ENCODE data around the gene WNT7B. TPM values are rescaled to one million over a fixed set of nuclear protein-coding genes. Genes with fewer than 3 reads are reported as not detected.
A peak's percentile ranks its signal among the peaks of the same experiment; 100 is the strongest.

The WNT7B gene
- total RNA-seq, 6 donors from 2014 or later, result 5.2 to 15.6 (median 8.8) TPM

DNA sequence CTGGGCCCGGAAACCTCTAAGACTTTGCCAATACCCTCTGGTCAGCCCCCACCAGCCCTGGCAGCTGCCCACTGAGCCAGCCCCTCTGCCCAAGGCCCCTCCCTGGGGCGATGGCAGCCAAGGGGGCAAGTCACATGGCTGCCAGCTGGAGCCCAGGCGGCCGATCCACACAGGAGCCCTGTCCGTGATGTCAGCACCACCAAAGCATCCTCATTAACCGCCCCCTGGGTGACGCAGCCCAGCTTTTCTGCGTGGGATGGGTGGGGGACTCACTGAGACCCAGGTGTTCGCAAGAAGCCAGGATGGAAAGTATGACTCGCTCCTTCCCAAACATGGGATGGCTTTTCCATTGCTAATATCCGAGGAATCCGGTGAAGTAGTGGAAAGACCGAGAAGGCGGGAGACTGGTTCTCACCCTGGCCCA lies 46.6 kb upstream of the WNT7B start:
- Histone ChIP-seq H3K9me3 (no peaks in the 10 kb centered on the region), H3K27me3 (no peaks in the 10 kb centered on the region), H3K27ac (no peak overlapping the region), H3K4me1 (peaks cover 7 to 25% (median 13%) of the 10 kb centered on the region in 4 donors), H3K36me3 (no peaks in the 10 kb centered on the region), H3K4me3 (no peak overlapping the region)
- ATAC-seq (ENCODE audit: low FRiP score in 2 of 2) (peak in 1 of 2 donors; percentile 21), DNase-seq (peak in 1 of 2 donors; percentile 14)
- TF ChIP-seq POLR2AphosphoS5 (IDR thresholded peaks at IDR 0.05) (no peak), POLR2A (IDR thresholded peaks at IDR 0.05) (no peak), EP300 (IDR thresholded peaks at IDR 0.05) (no peak)
- TF ChIP-seq, protein P1, sequence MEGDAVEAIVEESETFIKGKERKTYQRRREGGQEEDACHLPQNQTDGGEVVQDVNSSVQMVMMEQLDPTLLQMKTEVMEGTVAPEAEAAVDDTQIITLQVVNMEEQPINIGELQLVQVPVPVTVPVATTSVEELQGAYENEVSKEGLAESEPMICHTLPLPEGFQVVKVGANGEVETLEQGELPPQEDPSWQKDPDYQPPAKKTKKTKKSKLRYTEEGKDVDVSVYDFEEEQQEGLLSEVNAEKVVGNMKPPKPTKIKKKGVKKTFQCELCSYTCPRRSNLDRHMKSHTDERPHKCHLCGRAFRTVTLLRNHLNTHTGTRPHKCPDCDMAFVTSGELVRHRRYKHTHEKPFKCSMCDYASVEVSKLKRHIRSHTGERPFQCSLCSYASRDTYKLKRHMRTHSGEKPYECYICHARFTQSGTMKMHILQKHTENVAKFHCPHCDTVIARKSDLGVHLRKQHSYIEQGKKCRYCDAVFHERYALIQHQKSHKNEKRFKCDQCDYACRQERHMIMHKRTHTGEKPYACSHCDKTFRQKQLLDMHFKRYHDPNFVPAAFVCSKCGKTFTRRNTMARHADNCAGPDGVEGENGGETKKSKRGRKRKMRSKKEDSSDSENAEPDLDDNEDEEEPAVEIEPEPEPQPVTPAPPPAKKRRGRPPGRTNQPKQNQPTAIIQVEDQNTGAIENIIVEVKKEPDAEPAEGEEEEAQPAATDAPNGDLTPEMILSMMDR (IDR thresholded peaks at IDR 0.05), result no peak
- 92 to 98% methylated on average over 6 to 14 of the region's 14 CpGs for WGBS, 2 donors

DNA sequence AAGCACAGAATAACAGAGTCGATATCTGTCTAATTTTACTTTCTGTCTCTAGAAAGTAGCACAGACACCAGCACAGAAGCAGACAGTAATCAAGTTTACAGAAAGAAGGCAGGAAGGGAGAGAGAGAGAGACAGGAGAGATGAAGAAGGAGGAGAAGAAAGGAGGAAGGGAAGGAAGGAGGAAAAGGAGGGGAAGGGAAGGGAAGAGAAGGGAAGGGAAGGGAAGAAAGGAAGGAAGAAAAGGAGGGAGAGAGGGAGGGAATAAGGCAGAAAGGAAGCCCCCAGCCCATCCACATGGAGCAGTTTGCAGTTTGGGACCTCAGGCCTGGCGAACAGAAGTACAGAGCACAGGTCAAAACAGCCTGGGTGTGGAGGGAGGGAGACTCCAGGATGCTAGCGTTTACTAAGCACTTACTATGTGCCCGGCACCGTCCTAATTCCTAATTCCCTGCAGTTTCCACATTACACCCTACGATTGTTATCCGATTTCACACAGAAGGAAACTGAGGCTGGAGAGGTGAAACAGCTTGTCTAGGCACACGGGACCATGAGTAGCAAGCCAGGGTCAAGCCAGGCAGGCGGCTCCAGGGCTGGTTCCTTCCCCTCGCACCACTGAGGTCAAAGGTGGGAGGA lies 46.0 kb upstream of the WNT7B start:
- Histone ChIP-seq H3K9me3 (no peaks in the 10 kb centered on the region), H3K4me3 (no peak overlapping the region), H3K4me1 (peaks cover 7 to 27% (median 15%) of the 10 kb centered on the region in 4 donors), H3K27me3 (no peaks in the 10 kb centered on the region), H3K36me3 (no peaks in the 10 kb centered on the region), H3K27ac (no peak overlapping the region)
- DNase-seq, result peak in 1 of 2 donors; percentile 11
- no peak for ATAC-seq (ENCODE audit: low FRiP score in 2 of 2)
- TF ChIP-seq POLR2A (IDR thresholded peaks at IDR 0.05) (no peak), EP300 (IDR thresholded peaks at IDR 0.05) (no peak), POLR2AphosphoS5 (IDR thresholded peaks at IDR 0.05) (no peak)
- TF ChIP-seq, protein P1 (IDR thresholded peaks at IDR 0.05), result no peak
- 81 to 90% methylated on average over 9 to 10 of the region's 10 CpGs for WGBS, 2 donors

DNA sequence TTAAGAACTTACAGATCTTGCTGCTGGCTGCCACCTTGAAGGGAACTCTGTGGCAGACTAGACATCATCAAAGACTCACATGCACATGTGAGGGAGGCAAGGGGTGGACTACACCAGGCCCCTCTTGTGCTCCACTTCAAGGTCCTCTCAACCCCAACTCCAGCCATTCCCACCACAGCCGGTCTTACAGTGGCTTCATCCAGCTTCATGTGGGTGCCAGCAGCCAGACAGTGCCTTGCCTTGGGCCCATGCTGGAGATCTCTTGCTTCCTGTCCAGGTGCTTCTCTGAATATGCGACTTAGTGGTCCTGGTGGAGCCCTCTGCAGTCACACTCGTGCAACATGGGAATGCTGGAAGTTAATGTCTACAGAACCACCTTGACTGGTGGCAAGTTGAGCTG lies 44.6 kb upstream of the WNT7B start:
- no peak overlapping the region for H3K27ac ChIP-seq
- H3K4me1 ChIP-seq, result peaks cover 1 to 14% (median 6%) of the 10 kb centered on the region in 4 donors
- no peak overlapping the region for H3K4me3 ChIP-seq
- no peaks in the 10 kb centered on the region for H3K27me3 ChIP-seq
- peak in 1 of 2 donors; percentile 8 for DNase-seq
- 88 to 90% methylated on average over 2 to 3 of the region's 3 CpGs for WGBS, 2 donors
- H3K9me3 ChIP-seq, result no peaks in the 10 kb centered on the region
- no peaks in the 10 kb centered on the region for H3K36me3 ChIP-seq
- TF ChIP-seq, protein P1 (IDR thresholded peaks at IDR 0.05), result no peak
- TF ChIP-seq POLR2AphosphoS5 (IDR thresholded peaks at IDR 0.05) (no peak), POLR2A (IDR thresholded peaks at IDR 0.05) (no peak), EP300 (IDR thresholded peaks at IDR 0.05) (no peak)
- ATAC-seq (ENCODE audit: low FRiP score in 2 of 2), result no peak

DNA sequence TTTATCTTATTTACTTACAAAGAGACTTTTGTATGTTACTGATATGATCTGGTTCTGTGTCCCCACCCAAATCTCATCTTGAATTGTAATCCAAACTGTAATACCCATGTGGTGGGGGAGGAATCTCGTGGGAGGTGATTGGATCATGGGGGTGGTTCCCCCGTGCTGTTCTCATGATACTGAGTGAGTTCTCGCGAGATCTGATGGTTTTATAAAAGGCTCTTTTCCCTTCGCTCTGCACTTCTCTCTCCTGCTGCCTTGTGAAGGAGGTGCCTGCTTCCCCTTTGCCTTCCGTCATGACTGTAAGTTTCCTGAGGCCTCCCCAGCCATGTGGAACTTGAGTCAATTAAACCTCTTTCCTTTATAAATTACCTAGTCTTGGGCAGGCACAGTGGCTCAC lies 42.4 kb upstream of the WNT7B start:
- peak overlapping the region in 2 of 4 donors; percentile 0 to 15 for H3K27ac ChIP-seq
- peak in 1 of 2 donors; percentile 19 for DNase-seq
- peaks cover 4 to 18% (median 10%) of the 10 kb centered on the region in 4 donors for H3K4me1 ChIP-seq
- no peaks in the 10 kb centered on the region for H3K27me3 ChIP-seq
- WGBS, 2 donors, result 76 to 83% methylated on average over 6 of the region's 6 CpGs
- no peak for TF ChIP-seq POLR2A (IDR thresholded peaks at IDR 0.05)
- TF ChIP-seq, protein P1 (IDR thresholded peaks at IDR 0.05), result no peak
- TF ChIP-seq EP300 (IDR thresholded peaks at IDR 0.05), result no peak
- TF ChIP-seq POLR2AphosphoS5 (IDR thresholded peaks at IDR 0.05), result no peak
- H3K9me3 ChIP-seq, result no peaks in the 10 kb centered on the region
- H3K36me3 ChIP-seq, result no peaks in the 10 kb centered on the region
- H3K4me3 ChIP-seq, result no peak overlapping the region
- no peak for ATAC-seq (ENCODE audit: low FRiP score in 2 of 2)

DNA sequence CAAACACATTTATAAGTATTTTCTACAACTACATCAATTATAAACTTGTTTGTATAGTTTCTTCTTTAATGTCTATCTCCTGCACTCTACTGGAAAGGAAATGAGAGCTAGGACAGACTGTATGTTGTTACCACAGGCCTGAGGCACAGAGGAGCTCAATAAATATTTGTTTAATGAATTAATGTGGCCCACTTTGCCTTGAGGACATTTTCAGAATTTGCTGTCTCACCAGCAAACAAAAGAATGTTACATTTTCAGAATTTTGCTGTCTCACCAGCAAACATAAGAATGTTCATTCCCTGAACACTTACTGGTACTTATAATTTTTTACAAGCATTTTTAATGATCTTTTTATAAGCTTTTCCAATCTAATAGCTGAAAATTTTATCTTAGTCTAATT lies 41.9 kb upstream of the WNT7B start:
- Histone ChIP-seq H3K9me3 (no peaks in the 10 kb centered on the region), H3K36me3 (no peaks in the 10 kb centered on the region), H3K4me3 (no peak overlapping the region), H3K27ac (peak overlapping the region in 2 of 4 donors; percentile 0 to 15), H3K4me1 (peaks cover 7 to 20% (median 12%) of the 10 kb centered on the region in 4 donors), H3K27me3 (no peaks in the 10 kb centered on the region)
- no peak for ATAC-seq (ENCODE audit: low FRiP score in 2 of 2)
- DNase-seq, result peak in 1 of 2 donors; percentile 2
- no peak for TF ChIP-seq EP300 (IDR thresholded peaks at IDR 0.05)
- TF ChIP-seq, protein P1 (IDR thresholded peaks at IDR 0.05), result no peak
- no peak for TF ChIP-seq POLR2A (IDR thresholded peaks at IDR 0.05)
- TF ChIP-seq POLR2AphosphoS5 (IDR thresholded peaks at IDR 0.05), result no peak
